GM18951 (cell line): ENCODE results near the gene PRM1.

Experiments used
- POLR2A ChIP-seq: IDR thresholded peaks from 4 replicates; pipeline ENCODE4 v1.6.1; 2011; ENCODE audit warnings: mild to moderate bottlenecking; ENCODE audit not compliant: insufficient read length, insufficient read depth; ENCODE audit errors: extremely low read depth
- in situ Hi-C: fragments of 300-500 bp; cut with MboI; formaldehyde crosslinking; loops from one replicate; pipeline ENCODE4 v1.12.0; 2022; ENCODE audit warnings: low sequenced_read_pairs, mixed read lengths, inconsistent platforms; ENCODE audit not compliant: unreplicated experiment

Gene PRM1

DNA sequence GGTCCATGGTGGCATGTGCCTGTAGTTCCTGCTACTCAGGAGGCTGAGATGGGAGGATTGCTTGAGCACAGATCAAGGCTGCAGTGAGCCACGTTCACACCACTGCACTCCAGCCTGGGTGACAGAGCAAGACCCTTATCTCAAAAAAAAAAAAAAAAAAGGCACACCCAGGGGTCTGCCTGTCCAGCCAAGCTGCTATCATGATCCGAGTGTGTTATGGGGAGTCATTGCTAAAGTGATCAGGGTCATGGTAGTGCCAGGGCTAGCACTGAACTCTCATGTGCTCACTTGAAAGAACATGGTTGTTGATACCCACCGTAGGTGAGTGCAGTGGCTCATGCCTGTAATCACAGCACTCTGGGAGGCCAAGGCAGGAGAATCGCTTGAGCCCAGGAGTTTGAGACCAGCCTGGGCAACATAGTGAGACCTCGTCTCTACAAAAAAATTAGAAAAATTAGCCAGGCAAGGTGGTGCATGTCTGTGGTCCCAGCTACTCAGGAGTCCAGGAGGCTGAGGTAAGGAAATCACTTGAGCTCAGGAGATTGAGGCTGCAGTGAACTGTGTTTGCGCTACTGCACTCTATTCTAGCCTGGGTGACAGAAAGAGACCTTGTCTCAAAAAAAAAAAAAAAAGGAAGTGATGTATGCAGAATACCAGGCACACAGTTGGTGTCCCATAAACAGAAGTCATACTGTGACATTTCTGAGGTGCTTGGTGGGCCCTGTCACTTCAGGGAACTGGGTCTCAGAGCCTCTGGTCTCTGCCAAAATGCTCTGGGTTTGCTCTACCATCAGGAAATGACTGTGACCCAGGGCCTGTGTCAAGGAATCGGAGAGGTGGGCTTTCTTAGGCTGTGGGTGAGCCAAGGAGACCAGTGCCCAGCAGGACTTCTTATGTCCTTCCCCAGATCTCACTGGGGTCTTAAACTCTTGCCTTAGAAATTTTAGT lies 2.2 kb downstream of the PRM1 start:
- TF ChIP-seq POLR2A: no peak

DNA sequence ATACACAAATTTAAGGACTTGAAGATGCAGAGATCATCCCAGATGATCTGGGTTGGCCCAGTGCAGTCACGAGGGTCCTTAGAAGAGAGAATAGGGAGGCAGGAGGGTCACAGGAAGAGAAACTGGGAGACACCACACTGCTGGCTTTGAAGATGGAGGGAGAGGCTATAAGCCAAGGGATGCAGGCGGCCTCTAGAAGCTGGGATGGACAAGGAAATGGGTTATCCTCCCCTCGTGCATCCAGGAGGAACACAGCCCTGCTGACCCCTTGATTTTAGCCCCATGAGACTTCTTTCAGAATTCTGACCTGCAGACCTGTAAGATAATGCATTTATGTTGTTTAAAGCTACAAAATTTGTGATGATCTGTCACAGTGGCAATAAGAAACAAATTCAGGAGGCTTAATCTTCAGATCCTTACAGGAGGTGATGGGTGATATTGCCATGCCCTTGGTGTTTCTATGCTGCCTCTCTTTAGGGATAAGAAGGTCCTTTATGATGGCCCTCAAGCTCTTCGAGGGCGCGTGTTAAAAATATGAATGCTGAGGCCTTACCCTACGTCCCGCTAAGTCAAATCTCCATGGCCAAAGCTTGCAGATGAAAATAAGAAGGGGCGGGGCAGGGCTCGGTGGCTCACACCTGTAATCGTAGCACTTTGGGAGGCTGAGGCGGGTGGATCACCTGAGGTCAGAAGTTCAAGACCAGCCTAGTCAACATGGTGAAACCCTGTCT lies 3.4 kb downstream of the PRM1 start:
- no peak for TF ChIP-seq POLR2A
- in situ Hi-C loops: no loop called here

More for the DNA sequence above, 2.2 kb downstream of the PRM1 start:
- in situ Hi-C loops: no loop called here

DNA sequence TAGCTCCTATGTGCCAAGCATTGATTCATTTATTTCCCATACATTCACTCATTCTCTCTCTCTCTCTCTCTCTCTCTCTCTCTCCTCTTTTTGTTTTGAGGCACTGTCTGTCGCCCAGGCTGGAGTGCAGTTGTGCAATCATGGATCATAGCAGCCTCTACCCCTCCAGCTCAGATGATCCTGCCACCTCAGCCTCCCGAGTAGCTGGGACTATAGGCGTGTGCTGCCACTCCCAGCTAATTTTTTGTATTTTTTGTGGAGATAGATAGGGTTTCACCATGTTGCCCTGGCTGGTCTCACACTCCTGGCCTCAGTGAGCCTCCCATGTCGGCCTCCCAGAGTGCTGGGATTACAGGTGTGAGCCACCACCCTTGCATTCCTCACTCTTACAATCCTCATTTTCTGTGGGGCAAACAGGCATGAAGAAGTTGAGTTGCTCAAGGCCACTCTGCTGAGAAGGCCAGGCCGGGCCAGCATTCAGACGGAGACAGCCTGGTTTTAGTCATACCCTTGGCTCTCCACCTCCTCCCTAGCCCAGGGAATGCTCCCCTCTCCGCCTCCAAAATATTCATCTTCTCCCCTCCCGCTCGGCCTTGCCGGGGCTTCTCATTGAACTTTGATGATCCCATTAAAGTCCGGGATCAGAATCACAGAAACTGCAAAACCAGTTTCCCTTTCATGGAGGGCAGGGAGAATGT lies 4.1 kb downstream of the PRM1 start:
- in situ Hi-C loops: no loop called here

DNA sequence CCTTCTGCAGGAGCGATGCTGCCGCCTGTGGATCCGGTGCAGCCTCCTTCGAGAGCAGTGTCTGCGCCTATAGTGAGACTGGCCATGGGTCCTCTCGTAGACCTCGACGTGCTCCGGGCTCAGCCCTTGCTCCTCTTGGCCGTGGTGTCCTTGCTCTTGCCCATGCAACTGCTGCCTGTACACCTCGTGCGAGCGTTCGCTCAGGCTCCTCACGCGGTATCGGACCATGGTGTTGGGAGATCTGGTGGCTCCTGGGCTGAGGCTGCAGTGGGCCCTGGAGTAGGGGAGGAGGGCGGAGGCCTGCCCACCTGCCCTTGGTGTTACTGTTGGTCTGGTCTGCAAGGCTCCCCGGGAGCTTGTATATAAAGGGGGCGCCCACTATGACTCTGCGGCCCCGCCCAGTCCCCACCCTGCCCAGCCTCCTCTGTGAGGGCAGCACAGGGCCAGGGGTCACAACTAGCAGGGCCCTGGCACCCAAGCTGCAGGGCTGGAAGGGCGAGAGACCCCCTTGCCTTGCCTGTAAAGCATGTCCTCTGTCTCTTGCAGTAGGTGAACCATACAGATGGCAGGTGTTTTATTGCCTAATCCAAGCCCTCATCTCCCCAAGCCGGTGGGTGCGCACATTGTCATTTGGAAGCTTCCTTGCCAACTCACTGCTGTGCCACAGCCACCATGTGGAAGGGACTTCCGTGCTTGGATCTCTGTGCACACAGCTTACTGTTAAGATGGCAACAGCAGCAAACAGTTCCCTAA lies 4.8 kb downstream of the PRM1 start, which contains the start of gene PRM2:
Gene PRM2 (minus strand): TSS at position 338 of the 753 bp plus-strand sequence. CDS start 110 bp downstream, at position 228.
- in situ Hi-C loops: no loop called here
- no peak for TF ChIP-seq POLR2A

More for the DNA sequence above, 4.1 kb downstream of the PRM1 start:
- TF ChIP-seq POLR2A: no peak

DNA sequence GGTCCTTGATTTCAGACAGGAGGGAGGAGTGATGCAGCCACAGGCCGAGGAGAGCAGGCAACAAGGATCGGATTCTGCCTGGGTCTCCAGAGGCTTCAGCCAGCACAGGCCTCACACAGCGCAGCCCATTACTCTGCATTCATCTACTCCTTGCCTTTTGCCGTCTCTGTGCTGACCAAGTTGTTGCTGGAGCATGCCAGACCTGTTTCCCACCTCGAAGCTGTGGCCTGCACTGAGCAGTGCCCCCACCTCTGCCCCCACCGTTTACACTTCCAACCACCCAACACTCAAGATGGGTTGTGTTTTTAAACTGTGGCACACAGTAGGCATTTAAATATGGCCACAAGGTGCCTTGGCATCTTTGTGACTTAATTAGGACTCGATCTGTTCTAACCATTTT lies 6.2 kb downstream of the PRM1 start:
- TF ChIP-seq POLR2A: no peak
- in situ Hi-C loops: no loop called here

DNA sequence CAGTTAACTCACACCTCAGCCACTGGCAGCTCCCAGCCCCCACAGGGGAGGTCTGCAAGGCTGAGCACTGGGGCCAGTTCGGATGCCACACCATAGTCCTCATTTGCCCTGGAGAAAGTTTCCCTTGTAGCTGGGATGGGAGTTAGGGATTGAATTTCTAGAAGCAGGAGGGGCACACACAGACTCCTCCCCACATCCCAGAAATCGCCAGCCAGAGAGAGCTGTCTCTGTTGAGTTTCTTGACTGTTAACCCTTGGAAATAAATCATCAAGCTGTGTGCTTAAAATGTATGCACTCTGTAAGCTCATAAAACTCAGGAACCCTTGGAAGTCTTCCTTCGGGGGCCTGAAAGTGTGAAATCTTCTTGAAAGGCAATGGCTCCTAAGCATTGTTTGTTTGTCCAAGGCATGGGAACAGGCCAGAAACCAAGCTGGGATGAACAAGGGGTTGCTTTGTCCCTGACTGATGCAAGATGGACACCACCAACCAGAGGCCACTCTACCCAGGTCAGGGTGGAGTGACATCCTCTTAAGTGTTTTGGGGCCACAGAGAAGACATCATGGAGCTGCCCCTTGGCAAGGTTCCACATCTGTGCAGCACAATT lies 7.3 kb downstream of the PRM1 start:
- no peak for TF ChIP-seq POLR2A
- in situ Hi-C loops: no loop called here

DNA sequence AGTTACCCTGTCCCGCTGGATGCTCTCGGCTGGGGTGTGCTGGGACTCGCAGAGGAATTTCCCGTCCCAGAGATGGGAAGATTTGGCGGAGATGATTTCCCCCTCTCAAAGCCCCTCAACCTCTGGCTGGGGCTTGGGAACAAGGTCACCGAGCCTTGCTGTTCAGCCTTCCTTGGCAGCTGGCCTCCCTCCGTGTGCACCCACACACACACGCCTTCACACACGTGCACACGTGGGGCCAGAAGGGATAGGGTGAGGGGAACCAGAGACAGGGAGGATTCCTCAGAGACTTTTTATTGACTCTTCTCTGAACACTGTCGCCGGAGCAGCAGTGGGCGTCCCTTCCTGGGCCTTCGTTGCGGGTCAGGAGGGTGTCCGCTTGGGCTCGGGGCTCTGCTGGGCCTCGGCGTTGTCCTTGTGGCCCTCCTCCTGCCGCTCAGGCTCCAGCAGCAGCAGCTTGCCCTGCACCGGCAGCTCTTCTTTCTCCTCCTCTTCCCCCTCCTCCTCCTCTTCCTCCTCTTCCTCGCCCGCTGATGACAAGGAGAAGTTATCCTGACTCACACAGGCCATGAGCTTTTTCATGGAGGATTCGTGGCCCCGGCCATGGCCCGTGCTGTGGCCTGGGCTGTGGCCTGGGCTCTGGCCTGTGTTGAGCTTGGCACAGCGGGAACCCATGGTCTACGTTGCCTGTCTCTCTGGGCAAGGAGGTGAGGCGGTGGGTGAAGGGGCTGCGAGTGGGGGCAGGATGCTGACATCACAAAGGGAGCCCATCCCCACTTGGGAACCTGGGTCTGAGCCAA lies 8.0 kb downstream of the PRM1 start, which contains the start of gene PRM3:
Gene PRM3 (minus strand): TSS at position 709 of the 800 bp plus-strand sequence. CDS start 34 bp downstream, at position 675.
- TF ChIP-seq POLR2A: no peak
- in situ Hi-C loops: no loop called here

DNA sequence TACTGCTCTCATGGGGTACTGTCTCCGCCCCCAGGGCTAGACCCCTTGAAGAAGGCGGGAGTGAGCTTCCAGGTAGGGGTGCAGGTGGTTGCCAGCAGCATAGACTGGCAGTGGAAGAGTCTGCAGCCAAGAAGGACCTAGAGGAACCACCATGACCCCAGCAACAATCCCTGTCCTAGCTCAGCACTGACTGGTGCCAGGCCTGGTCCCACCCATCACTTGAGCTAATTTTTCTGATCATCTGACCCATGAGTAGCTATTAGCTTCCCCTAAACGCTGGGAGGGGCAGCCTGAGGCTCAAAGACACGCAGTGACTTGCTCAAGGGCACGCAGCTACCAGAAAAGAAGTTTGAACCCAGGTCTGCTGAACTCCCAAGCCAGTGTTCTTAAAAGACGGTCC lies 8.6 kb downstream of the PRM1 start:
- TF ChIP-seq POLR2A: no peak
- in situ Hi-C loops: no loop called here

DNA sequence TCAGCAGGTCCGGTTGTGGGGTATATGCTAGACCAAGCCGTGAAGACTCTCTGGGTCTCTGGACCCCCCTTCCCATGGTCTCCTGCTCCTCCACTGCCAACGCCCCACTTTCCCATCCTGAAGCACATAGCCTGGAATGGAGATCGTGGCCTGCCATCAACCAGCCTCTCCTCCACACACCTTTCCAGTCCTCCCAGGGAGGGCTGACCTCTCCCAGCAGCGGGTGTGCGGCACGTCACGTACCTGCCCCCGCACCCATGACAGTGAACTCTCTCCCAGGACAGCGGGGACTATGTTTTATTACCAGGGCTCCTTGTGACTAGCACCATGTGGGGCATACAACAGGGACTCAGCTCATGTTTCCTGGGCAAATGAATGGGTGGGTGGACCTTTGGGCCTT lies 9.5 kb downstream of the PRM1 start:
- TF ChIP-seq POLR2A: no peak
- in situ Hi-C loops: no loop called here

DNA sequence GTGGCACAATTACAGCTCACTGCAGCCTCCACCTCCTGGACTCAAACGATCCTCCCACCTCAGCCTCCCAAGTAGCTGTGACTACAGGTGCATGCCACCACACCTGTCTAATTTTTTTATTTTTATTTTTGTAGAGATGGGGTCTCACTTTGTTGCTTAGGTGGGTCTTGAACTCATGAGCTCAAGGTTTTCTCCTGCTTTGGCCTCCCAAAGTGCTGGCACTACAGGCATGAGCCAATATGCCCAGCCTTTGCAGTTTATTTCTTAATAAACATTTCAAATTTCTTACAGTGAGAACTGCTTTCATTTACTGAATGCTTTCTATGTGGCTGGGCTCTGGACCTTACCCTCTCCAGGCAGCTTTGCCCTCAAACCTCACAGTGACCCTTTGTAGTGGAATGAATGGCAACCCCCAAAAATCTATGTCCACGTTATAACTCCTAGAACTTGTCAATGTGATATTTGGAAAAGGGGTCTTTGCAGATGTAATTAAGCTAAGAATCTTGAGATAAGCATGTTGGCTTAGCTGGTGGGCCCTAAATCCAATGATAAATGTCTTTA lies 10.4 kb downstream of the PRM1 start:
- TF ChIP-seq POLR2A: no peak
- in situ Hi-C loops: no loop called here

DNA sequence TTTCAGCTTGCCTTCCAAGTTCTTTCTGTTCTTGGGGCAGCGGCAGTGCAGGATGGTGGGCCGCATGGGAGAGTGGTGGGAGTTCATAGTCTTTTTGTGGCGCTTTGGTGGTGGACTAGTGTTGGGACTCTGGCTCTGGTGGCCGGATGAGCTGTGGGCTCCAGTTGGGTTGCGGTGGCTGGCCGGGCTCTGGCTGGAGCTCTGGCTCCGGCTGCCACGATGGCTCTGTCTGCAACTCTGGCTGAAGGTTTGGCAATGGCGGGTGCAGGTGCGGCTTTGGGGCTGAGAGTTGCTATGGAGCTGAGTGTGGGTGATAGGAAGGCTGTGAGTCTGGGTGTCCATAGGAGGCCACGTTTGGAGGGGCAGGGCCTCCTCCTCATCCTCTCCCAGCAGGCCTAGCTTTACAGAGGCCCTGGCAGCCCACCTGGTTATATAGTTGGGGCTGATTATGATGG lies 12.2 kb downstream of the PRM1 start, which contains the start of gene TNP2:
Gene TNP2 (minus strand): TSS at position 405 of the 455 bp plus-strand sequence. CDS start 63 bp downstream, at position 342.
- TF ChIP-seq POLR2A: no peak
- in situ Hi-C loops: no loop called here
